Measurements from ENCODE around the gene SLC12A8. TPM values are rescaled to one million over a fixed set of nuclear protein-coding genes. Genes with fewer than 3 reads are reported as not detected.
A peak's percentile ranks its signal among the peaks of the same experiment; 100 is the strongest.

SLC12A8 gene
- total RNA-seq, 1 donor from 2014 or later, result 2.2 TPM

GRCh38 chr3:125175295-125176078 lies 37.1 kb downstream of the SLC12A8 start:
- no peak overlapping the region for H3K4me3 ChIP-seq
- Mint-ChIP-seq H3K9me3 (peaks cover 8% of the 10 kb centered on the region), H3K4me1 (peaks cover 11% of the 10 kb centered on the region), H3K4me3 (no peak overlapping the region), H3K36me3 (peaks cover 2% of the 10 kb centered on the region), H3K27ac (peak overlapping the region; percentile 58), H3K27me3 (ENCODE audit: insufficient read depth, low read depth) (peaks cover under 1% of the 10 kb centered on the region)
- H3K9ac ChIP-seq, result no peak overlapping the region
- no peak overlapping the region for H2AFZ ChIP-seq (replicated peaks)
- no peak for TF ChIP-seq EZH2phosphoT487 (IDR thresholded peaks at IDR 0.05)
- no peak for TF ChIP-seq EZH2 (IDR thresholded peaks at IDR 0.05)
- TF ChIP-seq CTCF (IDR thresholded peaks at IDR 0.05), result no peak
- no peak for DNase-seq (ENCODE audit: low spot score)
- no peaks in the 10 kb centered on the region for H3K9me3 ChIP-seq (ENCODE audit: low read depth)
- no peaks in the 10 kb centered on the region for H3K36me3 ChIP-seq
- H3K4me2 ChIP-seq, result no peak overlapping the region
- no peaks in the 10 kb centered on the region for H4K20me1 ChIP-seq (ENCODE audit: low read depth)
- H3K79me2 ChIP-seq (ENCODE audit: low read depth), result no peaks in the 10 kb centered on the region
- H3K27me3 ChIP-seq, result no peaks in the 10 kb centered on the region
- no peak overlapping the region for H3K27ac ChIP-seq
- H3F3A ChIP-seq (ENCODE audit: low read depth), result no peaks in the 10 kb centered on the region
- peaks cover 7% of the 10 kb centered on the region for H3K4me1 ChIP-seq

- no peak overlapping the region for H3K4me3 ChIP-seq
- H3K4me1 ChIP-seq, result no peaks in the 10 kb centered on the region
- no peaks in the 10 kb centered on the region for H3F3A ChIP-seq (ENCODE audit: low read depth)
- DNase-seq (ENCODE audit: low spot score), result no peak
- H3K4me1 Mint-ChIP-seq, result peaks cover 4% of the 10 kb centered on the region
- peaks cover 8% of the 10 kb centered on the region for H3K9me3 Mint-ChIP-seq
- no peaks in the 10 kb centered on the region for H4K20me1 ChIP-seq (ENCODE audit: low read depth)
- H3K9ac ChIP-seq, result no peak overlapping the region
- peaks cover 4% of the 10 kb centered on the region for H3K27me3 Mint-ChIP-seq (ENCODE audit: insufficient read depth, low read depth)
- H3K36me3 ChIP-seq, result no peaks in the 10 kb centered on the region
- H3K27ac Mint-ChIP-seq, result no peak overlapping the region
- H3K9me3 ChIP-seq (ENCODE audit: low read depth), result no peaks in the 10 kb centered on the region
- peaks cover 2% of the 10 kb centered on the region for H3K36me3 Mint-ChIP-seq
- no peak overlapping the region for H3K4me2 ChIP-seq
- H2AFZ ChIP-seq (replicated peaks), result no peak overlapping the region
- H3K27ac ChIP-seq, result no peak overlapping the region
- no peak for TF ChIP-seq EZH2phosphoT487 (IDR thresholded peaks at IDR 0.05)
- no peak for TF ChIP-seq EZH2 (IDR thresholded peaks at IDR 0.05)
- TF ChIP-seq CTCF (IDR thresholded peaks at IDR 0.05), result no peak
- H3K79me2 ChIP-seq (ENCODE audit: low read depth), result no peaks in the 10 kb centered on the region
- no peak overlapping the region for H3K4me3 Mint-ChIP-seq
- no peaks in the 10 kb centered on the region for H3K27me3 ChIP-seq
Observed at GRCh38 chr3:125172346-125172745, 40.2 kb downstream of the SLC12A8 start.

- peaks cover 2% of the 10 kb centered on the region for H3K36me3 Mint-ChIP-seq
- no peaks in the 10 kb centered on the region for H3K9me3 ChIP-seq (ENCODE audit: low read depth)
- H3K9ac ChIP-seq, result no peak overlapping the region
- H4K20me1 ChIP-seq (ENCODE audit: low read depth), result no peaks in the 10 kb centered on the region
- no peak for TF ChIP-seq CTCF (IDR thresholded peaks at IDR 0.05)
- TF ChIP-seq EZH2 (IDR thresholded peaks at IDR 0.05), result no peak
- TF ChIP-seq EZH2phosphoT487 (IDR thresholded peaks at IDR 0.05), result no peak
- H3K36me3 ChIP-seq, result no peaks in the 10 kb centered on the region
- peaks cover 4% of the 10 kb centered on the region for H3K27me3 Mint-ChIP-seq (ENCODE audit: insufficient read depth, low read depth)
- no peak for DNase-seq (ENCODE audit: low spot score)
- H3K27ac Mint-ChIP-seq, result no peak overlapping the region
- H3K4me1 Mint-ChIP-seq, result peaks cover 25% of the 10 kb centered on the region
- no peak overlapping the region for H3K4me2 ChIP-seq
- no peaks in the 10 kb centered on the region for H3K4me1 ChIP-seq
- H3K9me3 Mint-ChIP-seq, result peaks cover 8% of the 10 kb centered on the region
- no peaks in the 10 kb centered on the region for H3K27me3 ChIP-seq
- H3K79me2 ChIP-seq (ENCODE audit: low read depth), result no peaks in the 10 kb centered on the region
- H3F3A ChIP-seq (ENCODE audit: low read depth), result peaks cover 3% of the 10 kb centered on the region
- no peak overlapping the region for H2AFZ ChIP-seq (replicated peaks)
- H3K27ac ChIP-seq, result no peak overlapping the region
- no peak overlapping the region for H3K4me3 ChIP-seq
- no peak overlapping the region for H3K4me3 Mint-ChIP-seq
Observed at GRCh38 chr3:125168711-125169393, 43.7 kb downstream of the SLC12A8 start.
